Stimulated activated CD8-positive, alpha-beta memory T cell treated with anti-CD3 and anti-CD28 coated beads, Interleukin-12 subunit alpha, Interleukin-12 subunit beta, amount 100 ng/mL, for 24 hours (primary cell): ENCODE measurements around the gene ANKDD1A.

Experiments used
- DNase-seq: peaks from one replicate; pipeline ENCODE4 v3.0.0-alpha.2; 2020; ENCODE audit errors: extremely low read depth

ANKDD1A gene

DNA sequence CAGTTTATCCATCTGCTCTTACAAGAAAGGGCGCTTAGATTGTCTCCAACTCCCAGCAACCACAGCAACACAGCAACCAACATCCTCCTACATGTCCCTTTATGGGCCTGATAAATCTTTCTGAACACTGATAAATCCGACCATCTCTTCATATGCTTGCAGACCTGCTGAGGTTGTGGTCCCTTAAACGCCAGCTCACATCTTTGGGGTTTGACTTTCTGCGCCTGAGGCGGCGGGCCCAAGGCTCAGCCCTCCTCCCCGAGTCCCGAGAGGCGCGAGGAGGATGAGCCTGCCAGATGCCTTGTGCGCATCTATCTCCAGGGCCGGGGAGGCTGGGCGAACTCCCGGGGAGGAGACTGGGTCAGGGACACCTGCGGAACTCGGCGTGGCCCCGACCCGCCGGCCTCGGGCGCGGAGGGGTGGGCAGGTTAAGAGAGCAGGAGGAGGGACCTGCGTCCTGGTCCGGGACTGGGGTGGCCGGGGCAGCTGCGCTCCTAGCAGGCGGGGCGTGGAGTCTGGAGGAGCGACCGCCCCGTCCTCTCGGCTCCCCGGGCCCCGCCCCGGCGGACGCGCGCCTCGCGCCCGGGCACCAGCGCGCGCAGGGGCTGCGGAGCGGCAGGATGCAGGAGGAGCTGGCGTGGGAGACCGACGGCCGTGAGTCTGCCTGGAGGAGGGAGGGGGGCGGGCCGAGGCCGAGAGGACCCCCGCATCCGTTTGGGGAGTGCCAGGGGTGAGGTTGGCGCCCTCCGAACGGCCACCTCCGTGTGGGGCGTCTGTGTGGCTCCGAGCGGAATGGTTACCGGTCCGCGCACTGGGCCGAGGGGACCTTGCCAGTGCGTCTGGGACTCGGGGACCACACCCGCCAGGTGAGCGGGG, at the start of gene ANKDD1A:
ANKDD1A (plus strand) TSS at position 592 of the 876 bp plus-strand sequence; CDS start at position 621, 29 bp downstream.
- DNase-seq, result no peak

DNA sequence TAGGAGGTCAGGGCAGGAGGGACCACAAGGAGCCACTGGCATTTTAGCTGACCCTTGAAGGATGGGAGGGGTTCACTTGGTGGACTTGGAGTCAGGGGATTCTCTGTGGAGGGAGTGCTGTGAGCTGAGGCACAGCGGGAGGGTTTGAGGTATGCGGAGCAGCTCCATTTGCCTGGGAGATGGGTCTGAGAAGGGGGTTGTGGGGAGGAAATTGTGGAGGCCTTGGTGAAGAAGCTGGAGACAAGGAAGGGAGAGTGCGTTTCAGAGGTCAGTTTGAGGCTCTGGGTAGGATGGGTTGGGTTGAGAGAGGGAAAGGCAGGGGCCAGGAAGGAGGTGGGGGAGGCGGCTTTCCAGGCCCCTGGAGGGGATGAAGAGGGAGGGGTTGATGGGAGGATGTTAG, 49.7 kb upstream of the ANKDD1A start:
- DNase-seq, result no peak

DNA sequence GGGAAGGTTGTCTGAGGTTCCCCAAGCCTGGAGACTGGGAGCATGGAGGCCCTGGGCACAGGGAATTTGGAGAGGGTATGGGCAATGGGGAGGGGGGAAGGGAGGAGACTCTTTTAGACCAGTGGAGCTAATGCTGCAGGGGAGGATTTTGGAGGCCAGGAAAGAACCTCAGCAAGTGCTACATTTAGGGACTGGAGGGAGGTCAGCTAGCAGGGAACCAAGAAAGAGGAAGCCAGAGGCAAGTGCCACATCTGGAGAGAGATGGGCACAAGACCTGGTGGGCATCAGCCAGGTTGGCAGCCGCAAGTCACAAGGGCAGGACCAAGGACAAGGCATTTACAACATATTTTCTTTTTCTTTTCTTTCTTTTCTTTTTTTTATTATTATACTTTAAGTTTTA, 49.3 kb upstream of the ANKDD1A start:
- no peak for DNase-seq

DNA sequence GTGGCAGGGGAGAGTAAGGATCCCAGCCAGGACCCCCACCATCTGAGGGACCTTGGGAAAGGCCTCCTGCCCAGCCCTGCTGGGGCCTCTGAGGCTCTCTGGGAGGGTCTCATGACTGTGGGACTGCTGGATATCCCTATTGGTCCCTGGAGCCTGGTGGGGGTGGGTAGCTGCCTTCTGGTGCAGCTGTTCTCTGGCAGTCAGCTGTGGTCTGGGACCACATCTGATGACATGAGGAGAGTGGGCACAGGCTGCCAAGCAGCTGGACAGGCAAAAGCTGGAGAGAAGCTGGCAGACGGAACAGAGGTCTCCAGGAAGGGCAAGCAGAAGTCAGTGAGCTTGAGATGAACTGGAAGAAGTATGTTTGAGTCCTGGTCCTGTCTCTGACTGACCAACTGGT, 47.6 kb upstream of the ANKDD1A start:
- no peak for DNase-seq

DNA sequence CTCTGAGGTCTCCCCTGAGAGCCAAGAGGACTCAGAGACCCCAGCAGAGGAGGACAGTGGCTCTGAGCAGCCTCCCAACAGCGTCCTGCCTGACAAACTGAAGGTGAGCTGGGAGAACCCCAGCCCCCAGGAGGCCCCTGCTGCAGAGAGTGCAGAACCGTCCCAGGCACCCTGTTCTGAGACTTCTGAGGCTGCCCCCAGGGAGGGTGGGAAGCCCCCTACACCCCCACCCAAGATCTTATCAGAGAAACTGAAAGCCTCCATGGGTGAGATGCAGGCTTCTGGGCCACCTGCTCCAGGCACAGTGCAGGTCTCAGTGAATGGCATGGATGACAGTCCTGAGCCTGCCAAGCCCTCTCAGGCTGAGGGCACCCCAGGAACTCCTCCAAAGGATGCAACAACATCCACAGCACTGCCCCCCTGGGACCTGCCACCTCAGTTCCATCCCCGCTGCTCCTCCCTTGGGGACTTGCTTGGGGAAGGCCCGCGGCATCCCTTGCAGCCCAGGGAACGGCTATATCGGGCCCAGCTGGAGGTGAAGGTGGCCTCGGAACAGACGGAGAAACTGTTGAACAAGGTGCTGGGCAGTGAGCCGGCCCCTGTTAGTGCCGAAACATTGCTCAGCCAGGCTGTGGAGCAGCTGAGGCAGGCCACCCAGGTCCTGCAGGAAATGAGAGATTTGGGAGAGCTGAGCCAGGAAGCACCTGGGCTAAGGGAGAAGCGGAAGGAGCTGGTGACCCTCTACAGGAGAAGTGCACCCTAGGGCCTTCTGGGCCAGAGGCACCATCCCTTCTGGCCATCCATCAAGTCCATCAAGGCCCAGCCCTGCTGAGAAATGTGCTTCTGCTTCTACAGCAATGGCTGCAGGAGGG, 46.3 kb upstream of the ANKDD1A start:
- no peak for DNase-seq

DNA sequence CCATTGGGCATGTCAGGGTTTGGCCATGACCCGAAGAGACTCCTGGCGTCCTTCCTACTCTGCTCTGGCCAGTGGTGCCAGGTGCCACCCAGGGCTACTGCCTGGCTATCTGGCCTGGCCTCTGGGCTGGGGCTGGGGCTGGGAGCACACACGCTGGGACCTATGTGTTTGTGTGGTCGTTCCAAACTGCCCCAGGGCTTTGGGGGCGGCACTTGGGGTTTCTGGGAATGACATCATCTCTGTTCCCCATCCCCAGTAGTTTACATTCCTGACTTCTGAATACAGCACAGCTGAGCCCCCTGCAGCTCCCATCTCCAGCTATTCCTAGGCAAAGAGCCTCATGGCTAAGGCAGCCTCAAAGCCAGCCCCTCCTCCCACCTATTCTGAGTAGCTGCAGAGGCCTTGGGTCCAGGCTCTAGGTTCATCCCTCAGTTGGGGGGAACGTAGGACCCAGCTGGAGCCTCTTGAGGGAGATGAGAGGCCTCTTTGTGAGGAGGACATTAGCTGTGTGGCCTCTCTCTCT, 45.6 kb upstream of the ANKDD1A start:
- no peak for DNase-seq

DNA sequence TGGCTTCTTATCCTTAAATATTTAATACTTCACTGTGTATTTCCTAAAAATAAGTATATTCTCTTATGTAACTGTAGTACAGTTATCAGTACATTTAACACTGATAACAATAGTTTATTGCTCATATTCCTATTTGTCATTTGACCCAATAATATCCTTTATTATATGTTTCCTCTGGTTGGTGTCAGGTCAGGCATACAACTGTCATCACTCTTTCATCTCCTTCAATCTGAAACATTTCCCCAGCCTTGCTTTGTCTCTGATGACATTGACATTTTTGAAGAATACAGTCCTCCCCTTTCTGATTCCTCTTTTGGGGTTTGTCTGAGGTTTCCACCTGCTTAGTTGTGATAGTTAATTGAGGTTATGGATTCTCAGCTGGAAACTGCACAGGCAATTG, 42.2 kb upstream of the ANKDD1A start:
- no peak for DNase-seq

DNA sequence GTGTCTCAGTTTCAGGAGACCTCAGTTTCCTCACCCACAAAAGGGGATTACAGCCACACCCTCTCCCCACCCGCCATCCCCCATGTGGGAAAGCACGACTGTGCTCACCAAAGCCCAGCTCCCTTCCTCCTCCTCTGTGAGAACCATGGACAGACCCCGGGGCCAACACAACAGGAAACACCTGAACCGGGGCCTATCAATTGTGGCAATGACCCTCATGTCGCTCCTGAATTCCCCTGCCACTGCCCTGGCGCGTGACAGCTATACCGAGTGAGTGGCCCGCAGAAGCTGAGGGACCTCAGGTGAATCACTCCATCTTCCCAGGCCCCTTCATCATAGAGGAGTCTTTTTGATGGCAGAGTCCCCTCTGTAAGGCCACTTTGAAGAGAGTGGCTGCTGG, 41.3 kb upstream of the ANKDD1A start:
- no peak for DNase-seq

DNA sequence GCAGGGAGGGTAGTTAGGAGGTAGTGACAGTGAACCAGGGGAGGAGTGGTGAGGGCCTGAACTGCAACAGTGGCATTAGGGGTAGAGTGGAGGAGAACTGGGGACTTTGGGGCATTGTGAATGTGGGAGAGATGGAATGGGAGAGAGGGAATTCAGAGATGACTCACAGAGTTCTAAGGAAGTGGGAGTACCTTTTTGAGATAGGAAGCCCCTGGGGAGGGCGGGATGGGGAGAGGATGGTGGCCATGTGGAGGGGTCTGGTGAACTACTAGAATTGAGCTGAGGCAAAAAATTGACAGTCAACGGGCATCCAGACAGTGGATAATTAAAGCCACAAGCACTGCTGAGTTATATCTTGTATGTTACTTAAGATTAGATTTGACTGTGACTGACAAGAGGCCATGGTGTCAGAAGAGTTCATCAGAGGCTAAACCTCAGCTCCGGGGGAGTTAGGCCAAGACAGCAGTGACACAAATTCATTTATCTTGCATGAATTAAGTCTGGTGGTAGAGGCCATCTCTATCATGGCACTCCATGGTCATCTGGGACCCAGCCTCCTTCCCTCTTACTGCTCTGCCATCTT, 36.0 kb upstream of the ANKDD1A start:
- DNase-seq, result no peak

DNA sequence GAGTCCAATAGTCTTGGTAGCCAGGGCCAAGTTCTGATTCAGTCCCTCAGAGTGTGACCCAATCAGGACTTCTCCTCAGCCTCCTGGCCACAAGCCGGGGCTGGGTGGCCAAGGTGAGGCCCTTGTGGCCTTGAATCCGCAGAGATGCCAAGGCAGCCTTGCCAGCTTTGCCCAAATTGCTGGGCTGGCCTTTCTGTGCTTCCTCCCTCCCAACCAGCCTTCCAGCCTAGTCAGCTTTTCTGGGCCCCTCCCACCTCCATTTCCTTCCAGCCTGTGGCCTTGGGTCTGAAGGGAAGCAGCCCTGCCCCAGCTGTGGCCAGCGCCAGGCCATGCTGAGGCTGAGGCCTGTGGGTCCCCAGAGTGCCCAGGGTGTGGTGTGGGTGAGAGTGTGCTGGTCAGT, 34.3 kb upstream of the ANKDD1A start:
- DNase-seq, result no peak

DNA sequence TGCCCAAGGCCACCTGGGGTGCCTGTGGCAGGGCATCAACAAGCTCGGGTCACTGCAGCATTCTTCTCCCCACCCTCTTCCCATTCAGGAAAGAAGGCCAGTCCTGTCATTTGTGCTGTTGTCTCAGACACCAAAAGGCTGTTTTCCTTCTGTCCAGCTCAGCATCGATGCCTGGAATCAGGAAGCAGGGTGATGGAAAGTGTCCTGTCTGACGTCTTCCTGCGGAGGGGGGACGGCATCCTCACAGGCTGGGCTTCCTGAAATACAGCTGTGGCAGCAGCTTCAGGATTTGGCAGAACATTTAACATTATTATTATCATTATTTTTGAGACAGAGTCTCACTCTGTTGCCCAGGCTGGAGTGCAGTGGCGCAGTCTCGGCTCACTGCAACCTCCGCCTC, 33.0 kb upstream of the ANKDD1A start:
- no peak for DNase-seq

DNA sequence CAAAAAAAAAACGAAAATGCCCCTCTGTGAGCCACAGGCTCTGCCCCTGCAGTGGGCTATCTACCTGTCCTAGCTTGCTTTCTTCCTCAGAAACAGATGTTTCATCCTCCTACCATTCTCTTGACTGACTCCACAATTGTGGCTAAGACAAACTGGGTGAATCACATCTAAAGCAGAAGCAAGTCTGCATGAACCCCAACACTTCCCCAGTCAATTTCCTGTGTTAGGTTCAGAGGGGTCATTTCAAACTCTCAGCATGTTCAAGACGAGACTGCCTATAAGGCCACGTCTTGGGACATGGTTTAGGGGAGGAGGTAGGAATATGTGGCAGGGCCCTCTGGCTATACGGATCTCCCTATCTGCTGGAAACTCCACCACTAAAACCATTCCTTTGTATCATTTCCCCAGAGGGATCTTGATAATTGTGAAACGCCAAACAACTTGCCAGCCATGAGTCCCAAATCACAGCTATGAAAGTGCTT, 28.6 kb upstream of the ANKDD1A start:
- DNase-seq, result no peak

DNA sequence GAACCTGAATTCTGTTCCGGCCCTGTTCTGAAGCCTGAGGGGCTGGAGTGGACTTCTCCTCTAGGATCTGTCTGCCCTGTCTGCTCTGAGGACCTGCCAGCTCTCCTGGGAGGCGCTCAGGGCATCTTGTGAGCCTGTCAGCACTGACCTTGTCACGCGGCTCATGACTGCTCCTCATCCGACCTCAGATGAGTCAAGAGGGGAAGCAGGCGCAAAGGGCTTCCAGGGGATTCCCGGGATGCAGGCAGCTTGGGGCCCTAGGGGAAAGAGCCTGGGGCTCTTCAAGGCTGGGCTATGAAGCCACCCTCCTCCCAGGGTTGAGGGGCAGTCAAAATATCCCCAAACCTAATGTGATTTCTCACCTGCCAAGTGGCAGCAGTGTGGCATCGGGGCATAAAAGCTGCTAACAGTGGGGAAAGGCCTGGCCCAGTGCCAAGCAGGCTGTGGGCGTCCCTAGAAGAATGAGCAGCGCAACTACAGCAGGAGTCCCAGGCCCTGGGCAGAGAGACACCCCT, 27.6 kb upstream of the ANKDD1A start:
- peak; percentile 57 for DNase-seq

DNA sequence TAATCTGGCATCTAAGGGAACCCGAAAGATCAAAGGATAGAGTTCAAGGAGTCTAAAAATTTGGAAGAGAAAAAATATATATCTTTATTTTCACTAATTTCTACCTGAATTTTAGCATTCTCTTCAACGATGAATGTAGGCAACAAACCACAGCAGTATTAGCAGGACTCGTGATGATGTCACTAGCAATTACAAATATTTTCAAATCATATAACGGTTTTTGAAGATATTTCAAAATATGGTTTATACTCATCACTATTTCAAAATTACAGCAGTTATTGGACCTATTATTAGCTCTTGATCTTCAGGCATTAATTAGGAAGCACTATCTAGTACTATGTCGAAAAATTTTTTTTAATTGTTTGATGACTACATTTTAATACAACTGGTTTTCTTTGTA, 27.0 kb upstream of the ANKDD1A start:
- no peak for DNase-seq

DNA sequence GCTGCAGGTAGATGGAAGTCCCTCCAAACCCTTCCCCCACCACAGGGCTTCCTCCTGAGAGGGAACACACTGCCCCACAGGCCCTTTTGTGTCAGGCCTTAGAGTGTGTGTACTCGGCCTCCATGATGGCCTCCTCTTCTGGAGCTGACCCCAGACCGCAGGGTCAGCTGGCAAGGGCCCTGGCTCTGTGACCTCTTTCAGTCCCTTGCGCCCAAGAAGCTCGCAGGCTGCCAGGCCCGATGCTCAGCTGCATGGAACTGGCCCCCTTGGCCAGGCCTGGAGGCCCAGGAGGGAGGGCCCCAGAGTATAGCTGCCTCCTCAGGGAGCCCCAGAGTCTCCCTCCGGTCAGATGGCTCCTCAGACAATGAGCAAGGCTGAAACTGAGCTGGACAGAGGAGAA, 23.4 kb upstream of the ANKDD1A start:
- no peak for DNase-seq

DNA sequence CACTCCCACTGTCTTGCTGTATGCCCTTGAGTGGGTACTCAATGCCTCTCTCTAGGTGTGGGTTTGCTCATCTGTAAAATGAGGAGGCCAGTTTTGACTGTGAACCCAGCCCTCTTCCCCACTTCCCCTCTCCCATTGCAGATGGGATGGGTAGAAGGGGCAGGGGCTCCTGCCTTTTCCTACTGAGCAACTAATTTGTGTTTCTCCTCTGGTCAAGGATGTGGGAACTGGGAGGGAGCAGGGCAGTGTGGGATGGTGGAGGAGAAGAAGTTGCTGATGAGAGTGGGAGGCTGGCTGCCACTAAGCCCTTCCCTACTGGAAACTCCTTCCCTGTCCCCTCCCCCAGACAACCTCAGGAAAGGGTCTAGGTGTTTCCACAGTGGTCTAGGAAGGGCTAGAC, 20.1 kb upstream of the ANKDD1A start:
- DNase-seq, result no peak

DNA sequence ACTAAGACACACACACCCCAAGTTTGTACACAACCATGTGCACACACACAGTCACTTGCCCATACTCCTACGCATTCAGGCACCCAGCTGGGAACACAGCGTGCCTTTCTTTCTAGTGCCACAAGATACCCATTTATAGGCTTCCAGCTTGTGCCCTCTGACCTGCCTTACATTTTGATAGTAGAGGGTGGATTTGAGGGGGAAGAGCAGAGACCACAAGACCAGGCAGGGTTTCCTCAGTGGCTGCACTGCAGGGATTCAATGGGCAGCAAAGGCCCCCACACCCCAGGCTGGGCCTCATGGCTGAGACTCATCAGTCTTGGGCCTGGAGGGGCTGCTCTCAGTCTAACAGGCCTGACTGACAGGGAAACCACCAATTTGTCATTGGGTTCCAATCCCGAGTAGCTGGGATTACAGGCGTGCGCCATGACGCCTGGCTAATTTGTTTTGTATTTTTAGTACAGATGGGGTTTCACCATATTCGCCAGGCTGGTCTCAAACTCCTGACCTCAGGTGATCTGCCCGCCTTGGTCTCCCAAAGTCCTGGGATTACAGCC, 18.8 kb upstream of the ANKDD1A start:
- no peak for DNase-seq

DNA sequence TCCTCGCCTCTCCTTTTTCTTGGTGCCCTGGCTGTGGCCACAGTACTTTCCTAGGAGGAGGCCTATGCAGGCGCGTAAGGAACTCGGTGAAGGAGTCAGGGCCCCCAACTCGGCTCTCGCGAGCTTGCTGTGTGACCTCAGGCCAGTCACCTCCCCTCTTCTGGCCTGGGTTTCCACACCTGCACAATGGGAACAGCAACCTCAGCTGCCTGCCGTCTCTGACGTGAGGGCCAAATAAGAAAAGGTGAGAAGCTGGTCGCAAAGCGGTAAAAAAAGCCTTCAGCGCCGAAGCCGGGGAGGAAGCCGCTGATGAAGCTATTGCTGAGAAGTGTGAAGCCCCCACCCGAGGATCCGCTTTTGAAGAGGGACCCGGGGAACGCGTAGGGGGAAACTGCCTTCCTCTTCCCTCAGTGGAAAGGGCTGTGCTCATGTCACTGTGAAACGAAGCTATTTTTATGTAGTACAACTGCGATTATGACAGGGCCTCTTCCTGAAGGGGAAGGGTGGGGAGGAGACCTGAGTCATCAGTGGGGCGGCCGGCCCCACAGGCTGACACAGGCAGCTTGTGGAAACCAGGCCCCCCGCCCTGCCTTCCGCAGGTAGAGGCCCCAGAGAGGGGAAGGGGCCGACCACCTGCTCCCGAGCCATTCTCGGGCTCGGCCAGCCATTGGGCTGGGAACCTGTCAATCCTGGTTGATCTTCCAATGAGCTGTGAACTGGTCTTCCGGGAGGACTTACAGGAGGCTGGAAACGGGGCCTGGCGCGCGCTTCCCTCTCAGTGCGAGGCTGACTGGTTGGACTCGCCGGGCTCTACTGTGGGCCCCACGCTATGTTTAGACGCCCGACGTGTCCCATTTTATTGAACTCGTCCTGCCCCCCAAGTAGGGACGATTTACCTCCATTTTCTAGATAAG, 18.0 kb upstream of the ANKDD1A start:
- peak; percentile 90 for DNase-seq

DNA sequence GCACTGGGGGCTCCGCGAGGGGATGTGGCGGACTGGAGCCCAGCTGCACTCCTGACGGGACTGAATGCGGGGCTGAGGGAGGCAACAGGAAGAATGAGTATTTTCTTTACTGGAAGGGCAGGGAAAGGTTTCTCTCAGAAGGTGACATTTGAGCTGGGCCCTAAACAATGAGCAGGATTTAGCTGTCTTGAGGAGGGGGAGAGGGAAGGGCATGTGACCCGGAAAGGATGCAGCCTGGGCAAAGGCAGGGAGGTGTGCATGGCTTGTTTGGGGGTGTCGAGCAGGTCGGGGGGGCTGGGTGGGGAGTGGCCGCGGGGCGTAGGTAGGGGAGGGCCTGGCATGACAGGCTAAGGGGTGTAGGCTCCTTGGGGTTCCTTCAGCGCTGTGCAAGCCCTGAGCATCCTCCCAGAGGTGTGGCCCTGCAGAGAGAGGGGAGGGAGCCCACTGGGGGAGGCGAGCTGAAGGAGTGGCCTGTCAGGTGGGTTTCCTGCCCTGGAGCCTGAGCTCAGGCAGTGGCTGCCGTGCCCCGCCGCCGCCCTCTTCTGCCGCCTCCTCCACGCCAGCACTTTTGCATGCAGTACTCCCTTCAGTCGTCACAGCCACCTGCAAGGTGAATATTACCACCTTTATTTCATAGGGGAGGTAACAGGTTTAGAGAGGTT, 17.2 kb upstream of the ANKDD1A start:
- DNase-seq, result no peak
